OCI-LY3 (cell line): ENCODE measurements around the gene ZNF443.
"Not testable (repeated sequence)": the region's sequence is repeated elsewhere in the genome, so short reads cannot be mapped to it uniquely, and the experiment has no call there.

Source experiments
- H2AFZ ChIP-seq: fragments of 200-600, 300-600 bp; shearing (Covaris generic); 2 replicates; pipeline ENCODE4 v1.6.0; 2014; ENCODE audit warnings: antibody characterized with exemption, low read depth, low read length
- H3K27ac ChIP-seq: fragments of 200-600, 300-600 bp; sonication (generic); 2 replicates; pipeline ENCODE4 v1.5.1; 2014; ENCODE audit warnings: mild to moderate bottlenecking, low read length, moderate library complexity, mixed read lengths
- H3K27me3 ChIP-seq: fragments of 200-600, 300-600 bp; sonication (generic); 2 replicates; pipeline ENCODE4 v1.6.1; 2014; ENCODE audit warnings: low read depth, low read length, mixed read lengths
- H3K36me3 ChIP-seq: fragments of 200-600, 300-600 bp; sonication (generic); replicated peaks from 2 replicates; pipeline ENCODE3; 2014; ENCODE audit warnings: low read depth, low read length, mixed read lengths
- H3K4me1 ChIP-seq: fragments of 300-600, 200-600 bp; sonication (generic); 2 replicates; pipeline ENCODE4 v1.6.1; 2014; ENCODE audit warnings: low read length, mixed read lengths
- H3K4me2 ChIP-seq: fragments of 200-600, 300-600 bp; sonication (generic); 2 replicates; pipeline ENCODE4 v1.6.1; 2014; ENCODE audit warnings: low read length, mixed read lengths
- H3K4me3 ChIP-seq: fragments of 300-600, 200-600 bp; sonication (generic); 2 replicates; pipeline ENCODE4 v1.5.1; 2014; ENCODE audit warnings: antibody characterized with exemption, mild to moderate bottlenecking, low read length, moderate library complexity
- H3K79me2 ChIP-seq: fragments of 300-600, 200-600 bp; shearing (Covaris generic); 2 replicates; pipeline ENCODE4 v1.6.1; 2014; ENCODE audit warnings: mild to moderate bottlenecking, low read length, mixed read lengths
- H3K9ac ChIP-seq: fragments of 300-600, 200-600 bp; shearing (Covaris generic); 2 replicates; pipeline ENCODE4 v1.6.0; 2014; ENCODE audit warnings: mild to moderate bottlenecking, low read length, moderate library complexity
- H3K9me3 ChIP-seq: fragments of 200-600, 300-600 bp; shearing (Covaris generic); 2 replicates; pipeline ENCODE4 v1.6.1; 2014; ENCODE audit warnings: low read length, mixed read lengths; ENCODE audit not compliant: insufficient read depth
- H4K20me1 ChIP-seq: fragments of 200-600, 300-600 bp; sonication (generic); 2 replicates; pipeline ENCODE4 v1.6.1; 2016; ENCODE audit warnings: low read length, mixed read lengths; ENCODE audit not compliant: insufficient read depth
- CTCF ChIP-seq: fragments of 200-600, 300-600 bp; sonication (generic); IDR thresholded peaks from 2 replicates; pipeline ENCODE4 v1.5.1; 2014; ENCODE audit warnings: antibody characterized with exemption, low read length, low read depth
- EZH2phosphoT487 ChIP-seq: fragments of 200-600 bp; shearing (Covaris generic); IDR thresholded peaks from 2 replicates; pipeline ENCODE4 v1.6.1; 2018; ENCODE audit warnings: antibody characterized with exemption, mixed run types, low read depth

The ZNF443 gene

GRCh38 chr19:12453495-12453894 lies 12.7 kb upstream of the ZNF443 start:
- TF ChIP-seq EZH2phosphoT487, result no peak
- TF ChIP-seq CTCF, result no peak
- Histone ChIP-seq H3K27ac (no peak overlapping the region), H3K4me2 (no peak overlapping the region), H3K36me3 (peaks cover 17% of the 10 kb centered on the region), H3K4me3 (no peak overlapping the region), H3K4me1 (peaks cover 8% of the 10 kb centered on the region; the same call in 1 of the 2 replicates), H3K9me3 (peaks cover 17% of the 10 kb centered on the region), H4K20me1 (no peaks in the 10 kb centered on the region), H3K9ac (no peak overlapping the region), H2AFZ (no peak overlapping the region), H3K27me3 (no peaks in the 10 kb centered on the region), H3K79me2 (no peaks in the 10 kb centered on the region)

- Histone ChIP-seq H3K4me1 (peaks cover 8% of the 10 kb centered on the region; the same call in 1 of the 2 replicates), H3K36me3 (peaks cover 11% of the 10 kb centered on the region), H3K27me3 (no peaks in the 10 kb centered on the region), H4K20me1 (no peaks in the 10 kb centered on the region), H3K9me3 (peaks cover 17% of the 10 kb centered on the region), H3K79me2 (no peaks in the 10 kb centered on the region), H2AFZ (no peak overlapping the region), H3K4me2 (no peak overlapping the region), H3K4me3 (no peak overlapping the region), H3K27ac (peak overlapping the region; percentile 41; the same call in 1 of the 2 replicates), H3K9ac (no peak overlapping the region)
- TF ChIP-seq CTCF (no peak), EZH2phosphoT487 (no peak)
Measured at GRCh38 chr19:12450844-12451243, 10.0 kb upstream of the ZNF443 start.

GRCh38 chr19:12448808-12449207 lies 8.0 kb upstream of the ZNF443 start:
- peaks cover 24% of the 10 kb centered on the region for H3K9me3 ChIP-seq
- no peaks in the 10 kb centered on the region for H3K79me2 ChIP-seq
- no peak overlapping the region for H3K4me3 ChIP-seq
- H3K4me2 ChIP-seq, result no peak overlapping the region
- H3K9ac ChIP-seq, result no peak overlapping the region
- peaks cover 11% of the 10 kb centered on the region for H3K36me3 ChIP-seq
- H4K20me1 ChIP-seq, result no peaks in the 10 kb centered on the region
- H2AFZ ChIP-seq, result no peak overlapping the region
- peaks cover 8% of the 10 kb centered on the region; the same call in 1 of the 2 replicates for H3K4me1 ChIP-seq
- TF ChIP-seq EZH2phosphoT487 (no peak), CTCF (no peak)
- H3K27me3 ChIP-seq, result no peaks in the 10 kb centered on the region
- no peak overlapping the region for H3K27ac ChIP-seq

GRCh38 chr19:12439686-12440540 lies 908 bp downstream of the ZNF443 start:
- H3K4me1 ChIP-seq, H3K9me3 ChIP-seq, H3K27me3 ChIP-seq, H4K20me1 ChIP-seq, H3K79me2 ChIP-seq, H3K36me3 ChIP-seq: not testable (repeated sequence)
- Histone ChIP-seq H3K4me3 (peak overlapping the region; percentile 80), H3K27ac (peak overlapping the region; percentile 39), H2AFZ (peak overlapping the region; percentile 20), H3K9ac (peak overlapping the region; percentile 66), H3K4me2 (peak overlapping the region; percentile 82)

- H2AFZ ChIP-seq, H3K9ac ChIP-seq, H3K79me2 ChIP-seq, H3K27me3 ChIP-seq, H3K4me1 ChIP-seq, H3K27ac ChIP-seq, H3K4me2 ChIP-seq, H4K20me1 ChIP-seq, H3K4me3 ChIP-seq, H3K9me3 ChIP-seq: not testable (repeated sequence)
- peaks cover 12% of the 10 kb centered on the region for H3K36me3 ChIP-seq
Measured at GRCh38 chr19:12430726-12431299, 10.0 kb downstream of the ZNF443 start.
